Mesendoderm (in vitro differentiated cells): Measurements from ENCODE around the gene FGF8.
"Not testable (repeated sequence)": the region's sequence is repeated elsewhere in the genome, so short reads cannot be mapped to it uniquely, and the experiment has no call there.

Experiments used
- DNase-seq: peaks from one replicate; pipeline ENCODE4 v3.0.0; 2013
- H2AK5ac ChIP-seq: 2 replicates; pipeline ENCODE4 v1.6.1; 2013; ENCODE audit warnings: low read length, inconsistent platforms
- H2BK120ac ChIP-seq: 2 replicates; pipeline ENCODE4 v1.6.1; 2013; ENCODE audit warnings: low read depth, mild to moderate bottlenecking, low read length, moderate library complexity, mixed read lengths
- H2BK15ac ChIP-seq: replicated peaks from 2 replicates; pipeline ENCODE4 v1.6.1; 2013; ENCODE audit warnings: low read depth, mild to moderate bottlenecking, moderate library complexity
- H2BK5ac ChIP-seq: 2 replicates; pipeline ENCODE4 v1.6.1; 2013; ENCODE audit warnings: low read length, inconsistent platforms
- H3K18ac ChIP-seq: 2 replicates; pipeline ENCODE4 v1.6.1; 2013; ENCODE audit warnings: mild to moderate bottlenecking, low read length, mixed read lengths
- H3K23ac ChIP-seq: one replicate; pipeline ENCODE4 v1.6.1; 2013; ENCODE audit warnings: low read length
- H3K27ac ChIP-seq: 2 replicates; pipeline ENCODE4 v1.5.1; 2013; ENCODE audit warnings: low read depth, mild to moderate bottlenecking, inconsistent platforms, low read length, moderate library complexity
- H3K27me3 ChIP-seq: 2 replicates; pipeline ENCODE4 v1.6.1; 2013; ENCODE audit warnings: low read length, control low read depth, mild to moderate bottlenecking, inconsistent platforms; ENCODE audit not compliant: insufficient read depth, poor library complexity
- H3K36me3 ChIP-seq: 2 replicates; pipeline ENCODE4 v1.6.1; 2013; ENCODE audit warnings: low read length, inconsistent platforms; ENCODE audit not compliant: control insufficient read depth, insufficient read depth
- H3K4ac ChIP-seq: one replicate; pipeline ENCODE4 v1.6.1; 2013; ENCODE audit warnings: low read depth, mild to moderate bottlenecking, low read length, moderate library complexity
- H3K4me1 ChIP-seq: 2 replicates; pipeline ENCODE4 v1.6.1; 2013; ENCODE audit warnings: low read depth, low read length, inconsistent platforms; ENCODE audit not compliant: control insufficient read depth
- H3K4me2 ChIP-seq: 2 replicates; pipeline ENCODE4 v1.6.1; 2013; ENCODE audit warnings: low read length
- H3K4me3 ChIP-seq: 2 replicates; pipeline ENCODE4 v1.5.1; 2013; ENCODE audit warnings: mild to moderate bottlenecking, low read length
- H3K56ac ChIP-seq: one replicate; pipeline ENCODE4 v1.6.1; 2013; ENCODE audit warnings: low read length
- H3K79me1 ChIP-seq: 2 replicates; pipeline ENCODE4 v1.6.1; 2013; ENCODE audit warnings: low read length, inconsistent platforms
- H3K79me2 ChIP-seq: 2 replicates; pipeline ENCODE4 v1.6.1; 2013; ENCODE audit warnings: mild to moderate bottlenecking, low read length; ENCODE audit not compliant: control insufficient read depth, insufficient read depth
- H3K9ac ChIP-seq: 2 replicates; pipeline ENCODE4 v1.6.1; 2013; ENCODE audit warnings: low read length, inconsistent platforms
- H4K5ac ChIP-seq: one replicate; pipeline ENCODE4 v1.6.1; 2013; ENCODE audit warnings: low read length
- H4K8ac ChIP-seq: one replicate; pipeline ENCODE4 v1.6.1; 2013; ENCODE audit warnings: low read depth, mild to moderate bottlenecking, control low read depth, low read length, moderate library complexity
- WGBS: extraction: QIAGEN DNeasy Blood & Tissue Kit; methylation state at CpG from one replicate; pipeline ENCODE4 v1.1.7; 2013; ENCODE audit warnings: low lambda C conversion rate, missing lambda C conversion rate; ENCODE audit not compliant: insufficient coverage; ENCODE audit errors: extremely low coverage; 5-methylcytosine and 5-hydroxymethylcytosine counted together

Gene FGF8

GRCh38 chr10:101797403-101798059 lies 21.6 kb upstream of the FGF8 start:
- H3K9ac ChIP-seq, result no peak overlapping the region
- no peak overlapping the region for H3K4me3 ChIP-seq
- no peak overlapping the region for H3K27ac ChIP-seq
- no peak overlapping the region for H3K4me2 ChIP-seq
- H4K5ac ChIP-seq, result no peak overlapping the region
- H3K23ac ChIP-seq, result no peak overlapping the region
- peaks cover 19% of the 10 kb centered on the region for H3K36me3 ChIP-seq
- H3K27me3 ChIP-seq, result no peaks in the 10 kb centered on the region
- H2AK5ac ChIP-seq, result no peak overlapping the region
- H4K8ac ChIP-seq, result no peak overlapping the region
- H3K4me1 ChIP-seq, result no peaks in the 10 kb centered on the region
- H2BK5ac ChIP-seq, result no peak overlapping the region
- H2BK15ac ChIP-seq, result no peak overlapping the region
- peaks cover 5% of the 10 kb centered on the region for H3K79me1 ChIP-seq
- H3K4ac ChIP-seq, result no peak overlapping the region
- DNase-seq, result no peak
- H2BK120ac ChIP-seq, result no peak overlapping the region
- no peak overlapping the region for H3K18ac ChIP-seq
- WGBS, result no CpG with 5 or more reads among the region's 4 CpGs
- peaks cover 2% of the 10 kb centered on the region for H3K79me2 ChIP-seq
- H3K56ac ChIP-seq, result no peak overlapping the region

GRCh38 chr10:101793526-101793925 lies 17.6 kb upstream of the FGF8 start:
- no peak overlapping the region for H2AK5ac ChIP-seq
- H3K56ac ChIP-seq, result no peak overlapping the region
- H3K18ac ChIP-seq, result no peak overlapping the region
- no peak overlapping the region for H3K9ac ChIP-seq
- DNase-seq, result no peak
- no peak overlapping the region for H2BK5ac ChIP-seq
- H3K4me2 ChIP-seq, result no peak overlapping the region
- H3K36me3 ChIP-seq, result peaks cover 12% of the 10 kb centered on the region
- no peaks in the 10 kb centered on the region for H3K79me2 ChIP-seq
- H2BK120ac ChIP-seq, result no peak overlapping the region
- H3K4ac ChIP-seq, result no peak overlapping the region
- H3K23ac ChIP-seq, result no peak overlapping the region
- H3K79me1 ChIP-seq, result no peaks in the 10 kb centered on the region
- no peak overlapping the region for H3K27ac ChIP-seq
- no peak overlapping the region for H4K5ac ChIP-seq
- H2BK15ac ChIP-seq, result no peak overlapping the region
- no peak overlapping the region for H3K4me3 ChIP-seq
- no peaks in the 10 kb centered on the region for H3K27me3 ChIP-seq
- WGBS, result no CpG with 5 or more reads among the region's 12 CpGs
- no peaks in the 10 kb centered on the region for H3K4me1 ChIP-seq
- no peak overlapping the region for H4K8ac ChIP-seq

- Histone ChIP-seq H4K5ac (no peak overlapping the region), H3K4ac (no peak overlapping the region), H3K4me2 (no peak overlapping the region), H3K27ac (no peak overlapping the region), H3K4me1 (no peaks in the 10 kb centered on the region), H3K18ac (no peak overlapping the region), H2BK15ac (no peak overlapping the region), H3K27me3 (no peaks in the 10 kb centered on the region), H3K4me3 (no peak overlapping the region), H3K79me1 (no peaks in the 10 kb centered on the region), H3K79me2 (no peaks in the 10 kb centered on the region), H2BK120ac (no peak overlapping the region), H2BK5ac (no peak overlapping the region), H4K8ac (no peak overlapping the region), H2AK5ac (no peak overlapping the region), H3K23ac (no peak overlapping the region), H3K36me3 (peaks cover 6% of the 10 kb centered on the region), H3K56ac (no peak overlapping the region), H3K9ac (no peak overlapping the region)
- no CpG with 5 or more reads among the region's 7 CpGs for WGBS
- DNase-seq, result no peak
Observed at GRCh38 chr10:101789686-101790085, 13.8 kb upstream of the FGF8 start.

GRCh38 chr10:101789231-101789630 lies 13.3 kb upstream of the FGF8 start:
- not testable (repeated sequence) for H3K27me3 ChIP-seq, H3K4me2 ChIP-seq, H4K5ac ChIP-seq, H3K18ac ChIP-seq, H3K36me3 ChIP-seq, H3K79me1 ChIP-seq, H3K23ac ChIP-seq, H3K27ac ChIP-seq, H3K4me3 ChIP-seq, H2BK5ac ChIP-seq, H4K8ac ChIP-seq, H2BK120ac ChIP-seq, H3K4me1 ChIP-seq, H3K4ac ChIP-seq, H2BK15ac ChIP-seq, DNase-seq, H3K79me2 ChIP-seq, H3K56ac ChIP-seq, H3K9ac ChIP-seq, H2AK5ac ChIP-seq
- no CpG with 5 or more reads among the region's 9 CpGs for WGBS

GRCh38 chr10:101785801-101786200 lies 9.9 kb upstream of the FGF8 start:
- Histone ChIP-seq H2BK15ac (no peak overlapping the region), H3K18ac (no peak overlapping the region), H3K9ac (no peak overlapping the region), H3K23ac (no peak overlapping the region), H4K8ac (no peak overlapping the region), H3K4ac (no peak overlapping the region), H3K79me2 (peaks cover 13% of the 10 kb centered on the region), H2BK120ac (no peak overlapping the region), H3K4me1 (peaks cover 9% of the 10 kb centered on the region), H3K27ac (no peak overlapping the region), H2BK5ac (no peak overlapping the region), H3K4me2 (no peak overlapping the region), H3K27me3 (no peaks in the 10 kb centered on the region), H3K4me3 (no peak overlapping the region), H3K36me3 (peaks cover 3% of the 10 kb centered on the region), H3K56ac (no peak overlapping the region), H3K79me1 (peaks cover 5% of the 10 kb centered on the region), H4K5ac (no peak overlapping the region), H2AK5ac (no peak overlapping the region)
- WGBS, result no CpG with 5 or more reads among the region's 2 CpGs
- no peak for DNase-seq

- no peak overlapping the region for H2BK15ac ChIP-seq
- no peak overlapping the region for H3K4ac ChIP-seq
- no peak for DNase-seq
- no peak overlapping the region for H4K8ac ChIP-seq
- H4K5ac ChIP-seq, result no peak overlapping the region
- no peak overlapping the region for H3K18ac ChIP-seq
- no peak overlapping the region for H2AK5ac ChIP-seq
- no peak overlapping the region for H2BK120ac ChIP-seq
- whole genome bisulfite sequencing, result no CpG with 5 or more reads among the region's 2 CpGs
- H3K4me2 ChIP-seq, result no peak overlapping the region
- no peak overlapping the region for H3K23ac ChIP-seq
- H3K36me3 ChIP-seq, result peaks cover 3% of the 10 kb centered on the region
- H3K79me2 ChIP-seq, result peaks cover 13% of the 10 kb centered on the region
- no peak overlapping the region for H3K27ac ChIP-seq
- H3K79me1 ChIP-seq, result peaks cover 5% of the 10 kb centered on the region
- H2BK5ac ChIP-seq, result no peak overlapping the region
- no peak overlapping the region for H3K56ac ChIP-seq
- no peak overlapping the region for H3K4me3 ChIP-seq
- peaks cover 15% of the 10 kb centered on the region for H3K4me1 ChIP-seq
- no peaks in the 10 kb centered on the region for H3K27me3 ChIP-seq
- H3K9ac ChIP-seq, result no peak overlapping the region
Observed at GRCh38 chr10:101784558-101784957, 8.6 kb upstream of the FGF8 start.
